GM21423 (cell line): ENCODE data around the gene NEURL1B.
"Not testable (repeated sequence)": the region's sequence is repeated elsewhere in the genome, so short reads cannot be mapped to it uniquely, and the experiment has no call there.

ENCODE experiments used
- ATAC-seq: cut with Tn5 transposase; IDR thresholded peaks from one replicate; pipeline ENCODE4 v1.9.1; 2021; ENCODE audit warnings: mild to moderate bottlenecking, moderate library complexity; ENCODE audit not compliant: unreplicated experiment

NEURL1B gene

DNA sequence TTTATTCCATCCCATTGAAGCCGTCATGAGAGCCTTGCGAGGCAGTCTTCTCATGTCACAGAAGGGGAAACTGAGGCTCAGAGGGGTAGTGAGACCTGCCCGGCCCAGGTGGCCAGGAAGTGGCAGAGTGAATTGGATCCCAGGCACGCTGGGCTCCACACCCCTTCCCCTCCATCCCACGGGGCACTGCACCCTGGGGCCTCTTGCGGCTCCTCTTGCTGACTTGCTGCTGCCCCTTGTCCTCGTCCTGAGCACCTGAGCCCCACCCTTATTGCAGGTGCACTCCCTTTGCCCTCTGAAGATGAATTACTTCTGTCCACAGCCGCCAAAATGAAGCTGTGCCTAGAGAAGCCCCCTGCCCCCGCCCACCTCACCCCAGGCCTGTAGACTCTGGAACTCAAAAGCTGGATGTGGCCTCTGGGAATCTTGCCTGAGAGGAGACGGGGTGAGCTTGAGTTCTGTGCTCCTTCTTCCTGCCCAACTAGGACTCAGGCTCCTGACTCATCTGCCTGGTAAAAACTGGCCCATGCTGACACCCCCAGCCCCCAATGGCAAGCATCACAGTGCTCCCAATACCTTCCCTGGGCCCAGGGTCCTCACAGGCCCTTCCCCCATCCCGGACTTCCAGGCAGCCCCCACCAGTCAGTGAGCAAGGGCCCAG lies 6.4 kb downstream of the NEURL1B start:
- ATAC-seq, result no peak

DNA sequence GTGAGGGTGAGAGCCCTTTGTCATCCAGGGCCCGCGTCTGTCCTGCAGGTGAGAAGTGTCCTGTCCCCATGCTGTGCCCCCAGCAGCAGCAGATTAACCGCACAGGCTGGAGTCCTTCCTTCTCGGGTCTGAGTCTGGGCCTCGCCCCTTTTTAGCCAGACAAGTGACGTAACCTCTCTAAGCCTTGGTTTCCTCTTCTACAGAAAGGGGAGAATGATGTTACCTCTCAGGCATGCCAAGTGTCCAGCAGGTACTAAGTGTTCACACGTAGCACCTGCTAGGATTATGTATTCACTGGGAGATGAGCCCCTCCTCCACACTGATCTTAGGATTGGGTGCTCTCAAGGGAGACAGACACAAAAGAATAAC lies 6.9 kb downstream of the NEURL1B start:
- no peak for ATAC-seq

DNA sequence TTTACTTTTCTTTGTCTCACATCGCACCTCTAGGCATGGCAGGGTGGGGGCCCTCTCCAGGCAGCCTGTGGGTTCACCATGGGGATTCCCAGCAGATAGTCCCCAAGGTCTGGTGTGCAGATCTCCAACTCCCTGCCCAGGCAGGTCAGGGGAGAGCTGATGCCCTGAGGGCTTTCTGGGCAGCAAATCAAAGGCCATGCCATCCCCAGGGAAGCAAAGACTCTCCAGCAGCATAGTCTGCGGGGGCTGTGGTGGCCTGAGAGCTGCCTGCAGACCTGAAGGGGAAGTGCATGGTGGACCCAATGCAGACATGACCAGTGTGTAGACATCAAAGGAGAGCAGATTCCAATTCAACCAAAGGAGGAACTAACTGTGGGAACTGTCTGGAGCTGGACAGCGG lies 7.7 kb downstream of the NEURL1B start:
- ATAC-seq, result no peak

GRCh38 chr5:172656496-172656895 lies 15.4 kb downstream of the NEURL1B start:
- ATAC-seq, result not testable (repeated sequence)

GRCh38 chr5:172657524-172658233 lies 16.6 kb downstream of the NEURL1B start:
- not testable (repeated sequence) for ATAC-seq

DNA sequence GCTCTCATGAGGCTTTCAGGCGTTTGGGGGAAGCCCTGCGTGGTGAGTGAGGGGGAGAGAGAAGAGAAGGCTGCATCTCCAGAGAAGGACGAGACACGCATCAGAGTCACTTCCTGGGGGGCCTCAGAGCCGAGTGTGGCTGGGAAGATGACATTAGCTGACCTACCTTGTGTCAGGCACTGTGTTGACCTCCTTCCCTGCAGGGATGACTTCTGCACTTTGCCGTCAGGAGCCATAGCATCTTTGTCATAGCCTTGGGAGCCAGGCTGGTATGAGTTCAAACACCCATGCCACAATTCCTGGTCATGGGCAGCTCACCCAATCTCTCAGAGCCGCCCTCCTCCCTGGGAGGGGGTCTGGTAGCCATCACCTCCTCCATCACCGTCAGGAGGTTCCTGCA lies 17.3 kb downstream of the NEURL1B start:
- no peak for ATAC-seq

- no peak for ATAC-seq
Observed at GRCh38 chr5:172658961-172659501, 18.0 kb downstream of the NEURL1B start.

GRCh38 chr5:172659570-172659908 lies 18.5 kb downstream of the NEURL1B start:
- no peak for ATAC-seq

GRCh38 chr5:172659909-172660628 lies 19.0 kb downstream of the NEURL1B start:
- ATAC-seq, result no peak

GRCh38 chr5:172660974-172661373 lies 19.9 kb downstream of the NEURL1B start:
- no peak for ATAC-seq

DNA sequence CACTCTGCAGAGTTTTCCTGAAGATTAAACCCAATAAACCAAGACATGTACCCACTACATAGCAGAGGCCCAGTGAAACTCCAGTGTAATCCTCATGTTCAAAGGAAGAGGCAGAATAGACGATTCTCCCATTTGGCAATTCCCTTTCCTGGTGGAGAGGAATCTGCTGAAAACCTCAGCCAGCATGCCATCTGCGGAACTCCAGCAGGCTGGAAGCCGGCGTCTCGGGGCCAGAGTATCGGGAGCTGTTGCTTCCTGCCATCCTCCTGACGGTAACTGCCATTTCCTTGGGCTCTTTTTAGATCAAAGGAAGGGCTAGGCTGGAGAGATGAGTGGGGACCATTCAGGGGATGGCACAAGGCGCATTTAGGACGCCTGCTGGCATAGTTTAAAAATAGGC lies 20.5 kb downstream of the NEURL1B start:
- ATAC-seq, result no peak

- no peak for ATAC-seq
Observed at GRCh38 chr5:172662596-172662995, 21.5 kb downstream of the NEURL1B start.

- ATAC-seq, result no peak
Observed at GRCh38 chr5:172664018-172664417, 23.0 kb downstream of the NEURL1B start.

GRCh38 chr5:172664681-172665541 lies 23.8 kb downstream of the NEURL1B start:
- no peak for ATAC-seq

DNA sequence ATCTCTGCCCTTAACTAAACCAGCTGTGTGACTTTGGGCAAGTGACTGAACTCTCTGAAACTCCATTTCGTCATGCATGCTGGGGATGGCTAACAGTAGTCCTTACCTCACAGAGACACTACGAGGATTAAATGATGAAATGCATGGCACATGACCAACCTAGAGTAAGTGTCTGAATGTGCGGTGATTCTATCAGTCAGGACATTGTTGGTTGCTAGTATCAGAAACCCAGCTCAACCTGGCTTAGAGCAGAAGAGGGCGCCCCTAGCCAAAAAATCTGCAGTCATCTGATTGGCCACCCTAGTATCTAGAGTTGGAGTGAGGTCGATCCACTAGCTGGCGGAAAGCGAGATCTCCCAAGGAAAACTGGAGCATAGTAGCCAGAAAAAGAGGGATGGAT lies 25.2 kb downstream of the NEURL1B start:
- no peak for ATAC-seq

- no peak for ATAC-seq
Observed at GRCh38 chr5:172667786-172668593, 26.9 kb downstream of the NEURL1B start.

- no peak for ATAC-seq
Observed at GRCh38 chr5:172668594-172669071, 27.6 kb downstream of the NEURL1B start.

- ATAC-seq, result no peak
Observed at GRCh38 chr5:172669386-172670004, 28.4 kb downstream of the NEURL1B start.

DNA sequence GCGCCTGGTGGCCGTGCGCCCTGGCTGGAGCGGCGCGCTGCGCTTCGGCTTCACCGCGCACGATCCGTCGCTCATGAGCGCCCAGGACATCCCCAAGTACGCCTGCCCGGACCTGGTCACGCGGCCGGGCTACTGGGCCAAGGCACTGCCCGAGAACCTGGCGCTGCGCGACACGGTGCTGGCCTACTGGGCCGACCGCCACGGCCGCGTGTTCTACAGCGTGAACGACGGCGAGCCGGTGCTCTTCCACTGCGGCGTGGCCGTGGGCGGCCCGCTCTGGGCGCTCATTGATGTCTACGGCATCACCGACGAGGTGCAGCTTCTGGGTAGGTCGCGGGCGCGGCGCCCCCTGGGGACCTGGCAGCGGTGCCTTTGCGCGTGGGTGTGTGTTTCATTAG lies 28.9 kb downstream of the NEURL1B start:
- no peak for ATAC-seq

- no peak for ATAC-seq
Observed at GRCh38 chr5:172670444-172670843, 29.4 kb downstream of the NEURL1B start.
